Measurements from ENCODE around the gene KRT13.

KRT13 gene

DNA sequence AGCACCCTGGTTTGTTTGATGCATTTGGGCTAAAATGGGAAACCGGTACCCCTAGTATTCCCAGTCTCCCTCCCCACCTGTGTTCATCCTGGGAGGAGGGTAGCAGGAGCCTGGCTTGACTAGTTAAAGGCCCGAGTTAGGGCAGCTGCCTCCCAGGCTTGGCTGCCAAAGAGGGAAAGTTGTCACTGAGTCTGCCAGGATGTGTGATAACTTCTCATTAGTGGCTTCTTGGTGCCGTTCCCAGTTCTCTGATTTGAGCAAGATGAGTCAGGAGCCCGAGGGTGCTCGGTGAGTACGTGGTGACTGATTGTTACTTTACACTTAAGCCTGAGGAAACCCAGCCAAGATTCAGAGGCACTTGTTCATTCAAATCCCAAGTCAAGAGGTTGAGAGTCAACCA lies 40.7 kb downstream of the KRT13 start:
- H3K4me1 Mint-ChIP-seq, result no peaks in the 10 kb centered on the region
- DNase-seq (ENCODE audit: low spot score in 2 of 2) (no peak), ATAC-seq (ENCODE audit: low read depth) (no peak)
- peaks cover 11% of the 10 kb centered on the region for H3K27me3 Mint-ChIP-seq
- no peak overlapping the region for H3K27ac Mint-ChIP-seq
- no peaks in the 10 kb centered on the region for H3K9me3 Mint-ChIP-seq
- no peaks in the 10 kb centered on the region for H3K36me3 Mint-ChIP-seq
- no peak overlapping the region for H3K4me3 Mint-ChIP-seq

DNA sequence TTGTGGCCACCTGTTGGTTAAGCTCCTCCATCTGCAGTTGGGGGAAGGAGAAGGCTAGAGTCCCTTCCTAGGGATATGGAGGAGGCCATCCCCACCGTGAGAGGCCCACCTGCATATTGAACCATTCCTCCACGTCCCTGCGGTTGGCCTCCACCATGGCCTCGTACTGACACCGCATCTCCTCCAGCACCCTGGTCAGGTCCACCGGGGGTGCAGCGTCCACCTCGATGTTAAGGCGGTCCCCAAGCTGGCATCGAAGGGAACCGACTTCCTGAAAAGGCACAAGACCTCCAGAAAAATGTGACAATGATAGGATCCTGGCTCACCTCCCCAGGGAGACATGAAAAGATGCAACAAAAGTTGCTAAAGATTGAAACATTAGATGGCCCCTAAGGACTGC lies 41.2 kb downstream of the KRT13 start:
- DNase-seq (ENCODE audit: low spot score in 2 of 2), result no peak
- no peak overlapping the region for H3K27ac Mint-ChIP-seq
- H3K27me3 Mint-ChIP-seq, result peaks cover 11% of the 10 kb centered on the region
- H3K4me3 Mint-ChIP-seq, result no peak overlapping the region
- no peaks in the 10 kb centered on the region for H3K36me3 Mint-ChIP-seq
- H3K9me3 Mint-ChIP-seq, result no peaks in the 10 kb centered on the region
- ATAC-seq (ENCODE audit: low read depth), result no peak
- no peaks in the 10 kb centered on the region for H3K4me1 Mint-ChIP-seq

DNA sequence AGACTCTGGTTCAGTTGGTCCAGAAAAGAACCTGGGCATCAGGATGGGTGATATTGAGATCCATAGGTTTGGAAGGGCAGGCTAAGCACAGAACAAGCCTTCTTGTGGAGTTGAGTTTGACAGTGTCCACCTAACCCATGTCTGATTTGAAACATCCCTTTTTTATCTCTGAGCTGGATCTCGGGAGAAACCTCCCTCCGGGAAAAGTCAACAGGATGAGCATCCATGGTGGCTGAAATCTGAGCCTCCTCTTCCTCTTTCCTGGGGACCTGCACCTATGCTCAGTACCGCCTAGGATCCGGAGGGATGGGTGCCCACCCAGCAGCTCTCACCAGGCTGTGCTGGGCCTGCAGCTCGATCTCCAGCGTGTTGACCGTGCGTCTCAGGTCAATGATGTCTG lies 41.7 kb downstream of the KRT13 start:
- no peak overlapping the region for H3K27ac Mint-ChIP-seq
- no peak for ATAC-seq (ENCODE audit: low read depth)
- no peaks in the 10 kb centered on the region for H3K36me3 Mint-ChIP-seq
- H3K4me3 Mint-ChIP-seq, result no peak overlapping the region
- H3K4me1 Mint-ChIP-seq, result no peaks in the 10 kb centered on the region
- DNase-seq (ENCODE audit: low spot score in 2 of 2), result no peak
- no peaks in the 10 kb centered on the region for H3K9me3 Mint-ChIP-seq
- H3K27me3 Mint-ChIP-seq, result peaks cover 13% of the 10 kb centered on the region

DNA sequence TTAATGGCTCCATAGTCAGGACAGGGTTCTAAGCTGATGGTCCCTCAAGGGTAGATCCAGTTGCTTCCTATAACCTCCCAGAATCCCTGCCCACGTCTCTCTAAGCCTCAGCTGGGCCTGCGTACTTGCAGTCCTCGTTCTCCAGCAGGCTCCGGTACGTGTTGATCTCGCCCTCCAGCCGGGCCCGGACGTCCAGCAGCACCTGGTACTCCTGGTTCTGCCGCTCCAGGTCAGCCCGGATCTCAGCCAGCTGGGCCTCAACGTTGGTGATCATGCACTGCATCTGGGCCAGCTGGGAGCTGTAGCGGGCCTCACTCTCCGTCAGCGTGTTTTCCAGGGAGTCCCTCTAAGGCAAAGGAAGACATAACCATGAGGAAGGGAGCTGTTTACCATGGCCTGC lies 42.7 kb downstream of the KRT13 start:
- H3K36me3 Mint-ChIP-seq, result no peaks in the 10 kb centered on the region
- H3K9me3 Mint-ChIP-seq, result no peaks in the 10 kb centered on the region
- no peaks in the 10 kb centered on the region for H3K4me1 Mint-ChIP-seq
- DNase-seq (ENCODE audit: low spot score in 2 of 2) (no peak), ATAC-seq (ENCODE audit: low read depth) (no peak)
- H3K4me3 Mint-ChIP-seq, result no peak overlapping the region
- peaks cover 11% of the 10 kb centered on the region for H3K27me3 Mint-ChIP-seq
- H3K27ac Mint-ChIP-seq, result no peak overlapping the region

GRCh38 chr17:41457676-41458075 lies 47.7 kb downstream of the KRT13 start:
- DNase-seq (ENCODE audit: low spot score in 2 of 2) (no peak), ATAC-seq (ENCODE audit: low read depth) (no peak)
- Mint-ChIP-seq H3K36me3 (no peaks in the 10 kb centered on the region), H3K4me3 (no peak overlapping the region), H3K27me3 (peaks cover 9% of the 10 kb centered on the region), H3K27ac (no peak overlapping the region), H3K9me3 (no peaks in the 10 kb centered on the region), H3K4me1 (no peaks in the 10 kb centered on the region)

DNA sequence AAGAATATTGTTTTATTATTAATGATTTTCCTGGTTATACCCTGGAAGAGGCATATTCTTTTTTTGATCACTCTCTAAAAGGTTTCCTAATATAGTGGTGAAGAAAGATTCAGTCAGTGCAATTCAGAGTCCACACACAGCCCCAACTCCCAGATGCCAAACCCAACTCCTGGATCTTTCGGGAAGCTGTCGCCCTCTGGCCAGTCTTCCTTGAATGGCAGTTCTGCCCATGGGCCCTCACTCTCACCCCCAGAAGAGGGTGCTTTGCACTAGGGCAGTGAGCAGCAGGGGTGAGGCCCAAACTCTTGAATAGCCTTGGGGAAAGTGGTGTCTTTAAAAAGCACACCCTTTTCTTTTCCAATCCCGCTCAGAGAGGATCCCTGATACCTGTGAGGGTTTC lies 49.2 kb downstream of the KRT13 start:
- Mint-ChIP-seq H3K4me3 (no peak overlapping the region), H3K9me3 (no peaks in the 10 kb centered on the region), H3K27me3 (peaks cover 9% of the 10 kb centered on the region), H3K27ac (no peak overlapping the region), H3K4me1 (no peaks in the 10 kb centered on the region), H3K36me3 (no peaks in the 10 kb centered on the region)
- DNase-seq (ENCODE audit: low spot score in 2 of 2) (no peak), ATAC-seq (ENCODE audit: low read depth) (no peak)

GRCh38 chr17:41455236-41455635 lies 50.2 kb downstream of the KRT13 start:
- H3K27ac Mint-ChIP-seq, result no peak overlapping the region
- no peak overlapping the region for H3K4me3 Mint-ChIP-seq
- no peaks in the 10 kb centered on the region for H3K9me3 Mint-ChIP-seq
- no peaks in the 10 kb centered on the region for H3K4me1 Mint-ChIP-seq
- ATAC-seq (ENCODE audit: low read depth) (no peak), DNase-seq (ENCODE audit: low spot score in 2 of 2) (no peak)
- H3K27me3 Mint-ChIP-seq, result peaks cover 6% of the 10 kb centered on the region
- H3K36me3 Mint-ChIP-seq, result no peaks in the 10 kb centered on the region

DNA sequence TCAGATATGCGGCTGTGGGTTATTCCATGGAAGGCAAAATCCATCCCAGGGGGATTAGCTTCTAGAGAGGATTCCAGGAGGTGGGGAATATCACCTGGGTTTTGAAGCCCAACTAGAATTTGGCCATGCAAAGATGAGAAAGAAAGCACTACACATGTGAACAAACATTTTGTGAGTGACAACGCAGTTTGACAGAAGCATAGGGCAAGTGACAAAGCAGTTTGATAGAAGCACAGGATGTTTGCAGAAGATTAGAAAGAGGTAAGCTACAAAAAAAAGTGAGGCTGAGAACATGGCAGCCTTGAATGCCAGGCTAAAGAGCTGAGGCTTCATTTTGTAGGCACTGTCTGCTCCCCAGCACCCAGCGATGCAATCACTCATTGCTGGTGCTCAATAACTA lies 52.3 kb downstream of the KRT13 start:
- no peak overlapping the region for H3K4me3 Mint-ChIP-seq

DNA sequence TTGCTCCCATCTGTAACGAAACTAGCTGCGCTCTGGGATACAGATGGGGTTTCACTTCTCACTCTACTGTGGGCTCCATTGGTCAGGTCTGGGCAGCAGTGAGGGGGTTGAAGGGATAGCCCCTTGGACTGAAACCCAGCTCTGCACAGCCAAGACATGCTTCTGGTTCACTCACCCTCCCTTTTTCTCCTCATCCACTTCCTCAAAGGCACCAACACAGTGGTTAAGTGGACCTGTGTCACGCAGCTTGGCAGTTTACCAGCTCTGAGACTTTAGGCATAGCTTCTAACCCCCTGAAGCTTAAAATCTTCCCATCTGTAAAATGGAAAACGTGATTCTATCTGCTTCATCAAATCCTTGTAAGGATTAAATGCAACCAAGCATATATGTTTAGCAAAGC lies 53.1 kb downstream of the KRT13 start:
- no peaks in the 10 kb centered on the region for H3K36me3 Mint-ChIP-seq
- ATAC-seq (ENCODE audit: low read depth) (no peak), DNase-seq (ENCODE audit: low spot score in 2 of 2) (no peak)
- H3K4me3 Mint-ChIP-seq, result no peak overlapping the region
- H3K27ac Mint-ChIP-seq, result no peak overlapping the region
- peaks cover 13% of the 10 kb centered on the region for H3K27me3 Mint-ChIP-seq
- no peaks in the 10 kb centered on the region for H3K4me1 Mint-ChIP-seq
- no peaks in the 10 kb centered on the region for H3K9me3 Mint-ChIP-seq

More for the DNA sequence above, 52.3 kb downstream of the KRT13 start:
- H3K27me3 Mint-ChIP-seq, result peaks cover 12% of the 10 kb centered on the region
- H3K4me1 Mint-ChIP-seq, result no peaks in the 10 kb centered on the region
- no peaks in the 10 kb centered on the region for H3K36me3 Mint-ChIP-seq
- no peak for DNase-seq (ENCODE audit: low spot score in 2 of 2)
- H3K9me3 Mint-ChIP-seq, result no peaks in the 10 kb centered on the region
- no peak overlapping the region for H3K27ac Mint-ChIP-seq
- no peak for ATAC-seq (ENCODE audit: low read depth)

DNA sequence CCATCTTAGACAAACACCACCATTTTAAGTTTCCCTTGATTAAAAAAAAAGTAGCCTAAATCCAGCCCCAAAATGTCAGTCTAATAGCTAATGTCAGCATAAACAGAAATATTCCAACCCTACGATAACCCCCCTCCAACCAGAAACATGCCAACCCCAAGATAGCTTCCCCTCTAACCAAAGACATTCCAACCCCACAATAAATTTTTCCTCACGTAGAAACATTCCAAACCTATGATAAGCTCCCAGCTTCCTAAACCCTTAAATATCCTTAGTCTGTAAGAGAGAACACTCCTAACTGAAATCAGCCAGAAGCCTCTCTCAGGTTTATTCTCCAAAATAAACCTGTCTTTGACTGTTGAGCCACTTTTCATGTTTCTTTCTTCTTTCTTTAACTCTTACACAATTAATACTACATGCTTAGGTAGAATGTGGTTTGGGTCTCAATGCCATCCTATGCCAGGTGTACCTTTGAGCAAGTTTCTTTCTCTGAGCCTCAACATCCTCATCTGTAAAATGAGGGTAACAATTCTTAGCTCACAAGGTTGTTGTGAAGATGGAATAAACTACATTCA lies 54.2 kb downstream of the KRT13 start:
- Mint-ChIP-seq H3K36me3 (no peaks in the 10 kb centered on the region), H3K4me1 (no peaks in the 10 kb centered on the region), H3K27ac (no peak overlapping the region), H3K4me3 (no peak overlapping the region), H3K9me3 (no peaks in the 10 kb centered on the region), H3K27me3 (peaks cover 15% of the 10 kb centered on the region)
- DNase-seq (ENCODE audit: low spot score in 2 of 2) (no peak), ATAC-seq (ENCODE audit: low read depth) (no peak)

Measured in memory B cell (primary cell).